HEK293 (cell line): ENCODE measurements around the gene BLVRB.
A peak's percentile ranks its signal among the peaks of the same experiment; 100 is the strongest.
"Not testable (repeated sequence)": the region's sequence is repeated elsewhere in the genome, so short reads cannot be mapped to it uniquely, and the experiment has no call there.

ENCODE experiments used
- CTCF ChIA-PET: fragments of 350-600 bp; formaldehyde crosslinking; extraction: SDS; loops from one replicate; lab custom pipeline; 2021; ENCODE audit warnings: antibody characterized with exemption; lab: Yijun Ruan, JAX
- POLR2A ChIA-PET: fragments of 300-600 bp; formaldehyde crosslinking; extraction: SDS; loops from one replicate; lab custom pipeline; 2020; ENCODE audit warnings: antibody characterized with exemption, inconsistent platforms; lab: Yijun Ruan, JAX
- H3K27ac ChIP-seq: fragments of 200-500 bp; sonication (Bioruptor generic); 2 replicates; pipeline ENCODE4 v1.5.1; 2014; ENCODE audit warnings: low read depth, low read length, control low read depth, inconsistent platforms; ENCODE audit errors: extremely low read depth
- H3K36me3 ChIP-seq, 2 experiments: fragments of 200-500 bp in 1 of 2; sonication (Bioruptor generic) in 1 of 2; 1 replicate in 1 of 2; 2 replicates in 1 of 2; pipeline ENCODE4 v1.5.1; 2014 to 2017; ENCODE audit warnings: inconsistent platforms in 2 of 2, low read length in 2 of 2; ENCODE audit not compliant: control insufficient read depth in 2 of 2, insufficient read depth in 1 of 2
- H3K4me1 ChIP-seq: fragments of 200-500 bp; sonication (Bioruptor generic); 2 replicates; pipeline ENCODE4 v1.5.1; 2014; ENCODE audit warnings: mild to moderate bottlenecking, low read length, inconsistent platforms; ENCODE audit not compliant: control insufficient read depth, insufficient read depth
- H3K4me3 ChIP-seq: 2 replicates; pipeline ENCODE4 v1.5.1; 2011; ENCODE audit warnings: low read depth, mild to moderate bottlenecking, control low read depth, low read length, moderate library complexity
- H3K9me3 ChIP-seq: fragments of 200-500 bp; sonication (Bioruptor generic); 2 replicates; pipeline ENCODE4 v1.5.1; 2014; ENCODE audit warnings: low read depth, low read length, inconsistent platforms; ENCODE audit not compliant: control insufficient read depth, insufficient read depth
- EGR2 ChIP-seq: fragments of 450-650 bp; formaldehyde crosslinking; IDR thresholded peaks from 2 replicates; pipeline ENCODE4 v1.5.1; 2016; ENCODE audit warnings: low read depth, missing biosample characterization, missing genetic modification characterization
- GFI1B ChIP-seq: fragments of 450-650 bp; formaldehyde crosslinking; IDR thresholded peaks from 2 replicates; pipeline ENCODE4 v1.5.1; 2016; ENCODE audit warnings: missing biosample characterization, missing genetic modification characterization
- GLI2 ChIP-seq: fragments of 450-650 bp; formaldehyde crosslinking; IDR thresholded peaks from 2 replicates; pipeline ENCODE4; 2017; ENCODE audit warnings: missing biosample characterization, missing genetic modification characterization, low read depth, borderline replicate concordance
- KLF8 ChIP-seq: fragments of 450-650 bp; formaldehyde crosslinking; IDR thresholded peaks from 2 replicates; pipeline ENCODE4 v1.5.1; 2016; ENCODE audit warnings: missing biosample characterization, missing genetic modification characterization
- SALL2 ChIP-seq: fragments of 450-650 bp; formaldehyde crosslinking; IDR thresholded peaks from 2 replicates; pipeline ENCODE4 v1.5.0; 2017; ENCODE audit warnings: missing biosample characterization, mild to moderate bottlenecking, missing genetic modification characterization, borderline replicate concordance
- SCRT1 ChIP-seq: fragments of 450-650 bp; formaldehyde crosslinking; IDR thresholded peaks from 2 replicates; pipeline ENCODE4 v1.5.1; 2016; ENCODE audit warnings: missing biosample characterization, missing genetic modification characterization, borderline replicate concordance
- SCRT2 ChIP-seq: fragments of 450-650 bp; formaldehyde crosslinking; IDR thresholded peaks from 2 replicates; pipeline ENCODE4 v1.5.1; 2016; ENCODE audit warnings: missing biosample characterization, missing genetic modification characterization
- TCF7L2 ChIP-seq: IDR thresholded peaks from 2 replicates; pipeline ENCODE4 v1.6.1; 2011; ENCODE audit warnings: low read depth, mild to moderate bottlenecking, inconsistent platforms, low read length, moderate library complexity, borderline replicate concordance
- ZBTB6 ChIP-seq: fragments of 450-650 bp; formaldehyde crosslinking; IDR thresholded peaks from 2 replicates; pipeline ENCODE4 v1.5.1; 2017; ENCODE audit warnings: missing biosample characterization, missing genetic modification characterization
- ZBTB8A ChIP-seq: fragments of 450-650 bp; formaldehyde crosslinking; IDR thresholded peaks from 2 replicates; pipeline ENCODE4 v1.5.1; 2016; ENCODE audit warnings: missing biosample characterization, missing genetic modification characterization
- ZNF121 ChIP-seq: fragments of 450-650 bp; formaldehyde crosslinking; IDR thresholded peaks from 2 replicates; pipeline ENCODE4 v1.5.1; 2016; ENCODE audit warnings: missing biosample characterization, missing genetic modification characterization
- ZNF157 ChIP-seq: fragments of 450-650 bp; formaldehyde crosslinking; IDR thresholded peaks from 2 replicates; pipeline ENCODE4 v1.5.1; 2016; ENCODE audit warnings: missing biosample characterization, missing genetic modification characterization
- ZNF350 ChIP-seq: fragments of 450-650 bp; formaldehyde crosslinking; IDR thresholded peaks from 2 replicates; pipeline ENCODE4 v1.5.0; 2017; ENCODE audit warnings: missing biosample characterization, mild to moderate bottlenecking, missing genetic modification characterization
- ZNF426 ChIP-seq: fragments of 450-650 bp; formaldehyde crosslinking; IDR thresholded peaks from 2 replicates; pipeline ENCODE4 v1.5.1; 2017; ENCODE audit warnings: missing biosample characterization, missing genetic modification characterization, mild to moderate bottlenecking, inconsistent platforms, moderate library complexity
- ZSCAN23 ChIP-seq: fragments of 450-650 bp; formaldehyde crosslinking; IDR thresholded peaks from 2 replicates; pipeline ENCODE4 v1.5.1; 2016; ENCODE audit warnings: missing biosample characterization, missing genetic modification characterization
- TF ChIP-seq, protein P1 (sequence below): fragments of 450-650 bp; formaldehyde crosslinking; IDR thresholded peaks from 2 replicates; pipeline ENCODE4 v1.5.1; 2016; ENCODE audit warnings: missing biosample characterization, missing genetic modification characterization, low read depth
- TF ChIP-seq, protein P2 (sequence below): fragments of 450-650 bp; formaldehyde crosslinking; IDR thresholded peaks from 2 replicates; pipeline ENCODE4 v1.5.1; 2016; ENCODE audit warnings: missing biosample characterization, missing genetic modification characterization

The BLVRB gene

DNA sequence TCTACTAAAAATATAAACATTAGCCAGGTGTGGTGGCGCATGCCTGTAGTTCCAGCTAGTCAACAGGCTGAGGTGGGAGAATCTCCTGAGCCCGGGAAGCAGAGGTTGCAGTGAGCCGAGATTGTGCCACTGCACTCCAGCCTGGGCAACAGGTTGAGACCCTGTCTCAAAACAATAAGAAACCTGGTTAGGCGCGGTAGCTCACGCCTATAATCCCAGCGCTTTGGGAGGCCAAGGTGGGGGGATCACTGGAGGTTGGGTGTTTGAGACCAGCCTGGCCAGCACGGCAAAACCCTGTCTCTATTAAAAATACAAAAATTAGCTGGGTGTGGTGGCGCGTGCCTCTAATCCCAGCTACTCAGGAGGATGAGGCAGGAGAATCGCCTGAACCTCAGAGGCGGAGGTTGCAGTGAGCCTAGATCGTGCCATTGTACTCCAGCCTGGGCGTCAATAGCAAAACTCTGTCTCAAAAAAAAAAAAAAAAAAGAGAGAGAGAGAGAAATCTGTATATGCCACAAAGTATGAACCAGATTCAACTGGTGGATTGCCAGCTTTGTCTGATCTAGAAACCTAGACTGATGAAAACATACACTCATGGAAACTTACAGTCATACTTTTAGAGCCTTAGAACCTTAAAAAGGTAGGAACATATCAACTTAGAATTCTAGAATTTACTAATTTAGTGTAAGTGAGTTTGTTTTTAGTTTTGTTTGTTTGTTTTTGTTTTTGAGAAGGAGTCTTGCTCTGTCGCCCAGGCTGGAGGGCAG lies 10.5 kb upstream of the BLVRB start:
- H3K36me3 ChIP-seq, H3K27ac ChIP-seq, H3K4me1 ChIP-seq: not testable (repeated sequence)
- CTCF ChIA-PET, result interaction anchor here (0.5 to 3.7 kb wide), 6 partner anchors 11 to 1430 kb away, joined by 3 to 27 read pairs (median 4); partner anchors contain the start of gene BLVRB
- TF ChIP-seq GFI1B (tag by site-specific recombination), result 0 out of 2 replicates have a peak, but pooled peaks have one; percentile 28
- peak; percentile 90 for TF ChIP-seq SCRT2
- 0 out of 2 replicates have a peak, but pooled peaks have one; percentile 5 for TF ChIP-seq KLF8 (tag by site-specific recombination)
- peak; percentile 93 for TF ChIP-seq SCRT1 (tag by site-specific recombination)
- TF ChIP-seq, all 188 proteins: peak for 4; not testable (repeated sequence) for 184
- POLR2A ChIA-PET, result interaction anchor here (0.7 to 1.5 kb wide), 3 partner anchors 10 to 50 kb away, joined by 3 to 12 read pairs (median 4); partner anchors contain the start of genes BLVRB and SERTAD1
- not testable (repeated sequence) for H3K9me3 ChIP-seq, H3K4me3 ChIP-seq

GRCh38 chr19:40474737-40475136 lies 9.2 kb upstream of the BLVRB start:
- POLR2A ChIA-PET, result interaction anchor here (1.1 kb wide), 1 partner anchor 9 kb away, joined by 3 read pairs; the partner anchor contains the start of gene BLVRB

DNA sequence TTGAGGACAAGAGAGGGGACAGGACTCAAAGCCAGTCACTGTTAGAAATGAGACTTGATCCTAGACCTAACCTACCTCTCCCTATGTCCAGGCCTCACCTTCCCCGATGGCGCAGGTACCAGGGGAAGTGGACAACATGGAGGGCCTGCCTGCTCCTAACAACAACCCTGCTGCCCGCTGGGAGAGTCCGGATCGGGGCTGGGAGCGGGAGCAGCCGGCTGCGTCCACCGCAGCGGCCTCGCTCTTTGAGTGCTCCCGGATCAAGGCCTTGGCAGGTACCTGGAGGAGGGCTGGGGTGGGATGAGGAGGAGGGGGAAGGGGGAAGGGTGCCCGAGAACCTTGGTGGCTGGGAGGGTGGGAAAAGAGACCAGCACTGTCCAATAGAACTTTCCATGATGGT lies 7.0 kb upstream of the BLVRB start:
- no peak overlapping the region for H3K4me3 ChIP-seq
- POLR2A ChIA-PET, result interaction anchor here (0.6 kb wide), 1 partner anchor 65 kb away, joined by 4 read pairs; no protein-coding TSS in a partner anchor
- no peaks in the 10 kb centered on the region; the same call in 1 of the 2 replicates for H3K9me3 ChIP-seq
- H3K36me3 ChIP-seq, result no peaks in the 10 kb centered on the region; a peak in 1 of 3 replicates
- no peak overlapping the region for H3K27ac ChIP-seq
- no peaks in the 10 kb centered on the region for H3K4me1 ChIP-seq
- TF ChIP-seq, protein P1, sequence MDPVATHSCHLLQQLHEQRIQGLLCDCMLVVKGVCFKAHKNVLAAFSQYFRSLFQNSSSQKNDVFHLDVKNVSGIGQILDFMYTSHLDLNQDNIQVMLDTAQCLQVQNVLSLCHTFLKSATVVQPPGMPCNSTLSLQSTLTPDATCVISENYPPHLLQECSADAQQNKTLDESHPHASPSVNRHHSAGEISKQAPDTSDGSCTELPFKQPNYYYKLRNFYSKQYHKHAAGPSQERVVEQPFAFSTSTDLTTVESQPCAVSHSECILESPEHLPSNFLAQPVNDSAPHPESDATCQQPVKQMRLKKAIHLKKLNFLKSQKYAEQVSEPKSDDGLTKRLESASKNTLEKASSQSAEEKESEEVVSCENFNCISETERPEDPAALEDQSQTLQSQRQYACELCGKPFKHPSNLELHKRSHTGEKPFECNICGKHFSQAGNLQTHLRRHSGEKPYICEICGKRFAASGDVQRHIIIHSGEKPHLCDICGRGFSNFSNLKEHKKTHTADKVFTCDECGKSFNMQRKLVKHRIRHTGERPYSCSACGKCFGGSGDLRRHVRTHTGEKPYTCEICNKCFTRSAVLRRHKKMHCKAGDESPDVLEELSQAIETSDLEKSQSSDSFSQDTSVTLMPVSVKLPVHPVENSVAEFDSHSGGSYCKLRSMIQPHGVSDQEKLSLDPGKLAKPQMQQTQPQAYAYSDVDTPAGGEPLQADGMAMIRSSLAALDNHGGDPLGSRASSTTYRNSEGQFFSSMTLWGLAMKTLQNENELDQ (tag by site-specific recombination), result no peak
- TF ChIP-seq ZBTB8A (tag by site-specific recombination), result no peak
- no peak for TF ChIP-seq ZNF157 (tag by site-specific recombination)
- no peak for TF ChIP-seq GLI2 (tag by site-specific recombination)
- no peak for TF ChIP-seq ZNF350 (tag by site-specific recombination)
- TF ChIP-seq ZNF426 (tag by site-specific recombination), result no peak
- TF ChIP-seq, protein P2, sequence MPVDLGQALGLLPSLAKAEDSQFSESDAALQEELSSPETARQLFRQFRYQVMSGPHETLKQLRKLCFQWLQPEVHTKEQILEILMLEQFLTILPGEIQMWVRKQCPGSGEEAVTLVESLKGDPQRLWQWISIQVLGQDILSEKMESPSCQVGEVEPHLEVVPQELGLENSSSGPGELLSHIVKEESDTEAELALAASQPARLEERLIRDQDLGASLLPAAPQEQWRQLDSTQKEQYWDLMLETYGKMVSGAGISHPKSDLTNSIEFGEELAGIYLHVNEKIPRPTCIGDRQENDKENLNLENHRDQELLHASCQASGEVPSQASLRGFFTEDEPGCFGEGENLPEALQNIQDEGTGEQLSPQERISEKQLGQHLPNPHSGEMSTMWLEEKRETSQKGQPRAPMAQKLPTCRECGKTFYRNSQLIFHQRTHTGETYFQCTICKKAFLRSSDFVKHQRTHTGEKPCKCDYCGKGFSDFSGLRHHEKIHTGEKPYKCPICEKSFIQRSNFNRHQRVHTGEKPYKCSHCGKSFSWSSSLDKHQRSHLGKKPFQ (tag by site-specific recombination), result no peak
- TF ChIP-seq TCF7L2, result no peak
- TF ChIP-seq ZBTB6 (tag by site-specific recombination), result no peak
- no peak for TF ChIP-seq SALL2
- CTCF ChIA-PET, result interaction anchor here (0.6 kb wide), 1 partner anchor 99 kb away, joined by 3 read pairs; no protein-coding TSS in a partner anchor

More at GRCh38 chr19:40474737-40475136, 9.2 kb upstream of the BLVRB start:
- H3K27ac ChIP-seq, result no peak overlapping the region
- no peaks in the 10 kb centered on the region; the same call in 1 of the 2 replicates for H3K9me3 ChIP-seq
- TF ChIP-seq ZNF121, result peak; percentile 93
- no peak for TF ChIP-seq EGR2 (tag by site-specific recombination)
- no peak for TF ChIP-seq ZSCAN23 (tag by site-specific recombination)
- no peak overlapping the region for H3K4me3 ChIP-seq
- no peaks in the 10 kb centered on the region for H3K4me1 ChIP-seq
- CTCF ChIA-PET, result interaction anchor here (0.6 to 1.0 kb wide), 3 partner anchors 24 to 188 kb away, joined by 3 to 6 read pairs (median 4); no protein-coding TSS in a partner anchor
- H3K36me3 ChIP-seq, result no peaks in the 10 kb centered on the region; a peak in 1 of 3 replicates
